AG09309 (cell line): ENCODE data around the gene FOXRED1.
"Not testable (repeated sequence)": the region's sequence is repeated elsewhere in the genome, so short reads cannot be mapped to it uniquely, and the experiment has no call there.

Source experiments
- DNase-seq: peaks from one replicate; pipeline ENCODE4 v3.0.0-alpha.2; 2010; ENCODE audit warnings: low read depth
- H3K4me3 ChIP-seq: 2 replicates; pipeline ENCODE4 v1.5.1; 2011; ENCODE audit warnings: mild to moderate bottlenecking, low read depth, low read length, moderate library complexity; ENCODE audit not compliant: control insufficient read depth
- TF ChIP-seq, protein P1 (sequence below): IDR thresholded peaks from 2 replicates; pipeline ENCODE4 v1.5.1; 2011; ENCODE audit warnings: mild to moderate bottlenecking, low read depth, low read length, inconsistent platforms; ENCODE audit not compliant: insufficient read depth, control insufficient read depth; ENCODE audit errors: missing control alignments

Gene FOXRED1

DNA sequence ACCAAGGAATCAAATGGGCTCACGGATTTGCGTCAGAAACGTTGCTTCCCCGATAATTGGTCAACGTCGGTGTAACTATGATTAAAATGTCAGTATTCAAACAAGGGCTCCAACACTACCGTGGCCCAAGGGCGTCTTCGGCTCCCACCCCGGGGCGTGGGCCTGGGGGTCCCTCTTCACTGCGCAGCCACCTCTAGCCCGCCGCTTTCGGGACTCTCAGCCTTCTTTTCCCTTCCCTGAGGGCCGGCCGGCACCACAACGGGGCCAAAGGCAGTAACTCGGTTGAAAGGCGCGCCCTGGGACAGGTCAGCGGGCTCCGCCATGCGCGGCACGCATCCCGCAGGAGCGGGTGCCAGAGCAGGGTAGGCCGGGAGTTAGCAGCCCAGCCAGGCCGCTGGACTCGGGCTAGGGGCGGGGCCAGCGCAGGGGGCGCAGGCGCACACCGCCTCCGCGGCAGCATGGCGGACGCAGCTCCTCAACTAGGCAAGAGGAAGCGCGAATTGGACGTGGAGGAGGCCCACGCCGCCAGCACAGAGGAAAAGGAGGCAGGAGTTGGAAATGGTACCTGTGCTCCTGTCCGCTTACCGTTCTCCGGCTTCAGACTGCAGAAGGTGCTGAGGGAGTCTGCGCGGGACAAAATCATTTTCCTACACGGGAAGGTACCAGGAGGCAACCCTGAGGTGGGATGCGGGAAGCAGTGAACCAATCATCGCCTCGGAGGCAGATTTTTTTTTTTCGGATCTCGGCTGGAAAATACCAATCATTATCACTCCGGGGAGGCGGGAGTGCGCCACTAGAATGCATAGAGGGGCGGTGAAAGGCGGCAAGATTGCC lies 34.9 kb downstream of the FOXRED1 start, which contains the start of gene DCPS:
TSS of gene DCPS (plus strand) at position 438 of the 834 bp plus-strand sequence. CDS start at position 459, 21 bp downstream.
- TF ChIP-seq, protein P1, sequence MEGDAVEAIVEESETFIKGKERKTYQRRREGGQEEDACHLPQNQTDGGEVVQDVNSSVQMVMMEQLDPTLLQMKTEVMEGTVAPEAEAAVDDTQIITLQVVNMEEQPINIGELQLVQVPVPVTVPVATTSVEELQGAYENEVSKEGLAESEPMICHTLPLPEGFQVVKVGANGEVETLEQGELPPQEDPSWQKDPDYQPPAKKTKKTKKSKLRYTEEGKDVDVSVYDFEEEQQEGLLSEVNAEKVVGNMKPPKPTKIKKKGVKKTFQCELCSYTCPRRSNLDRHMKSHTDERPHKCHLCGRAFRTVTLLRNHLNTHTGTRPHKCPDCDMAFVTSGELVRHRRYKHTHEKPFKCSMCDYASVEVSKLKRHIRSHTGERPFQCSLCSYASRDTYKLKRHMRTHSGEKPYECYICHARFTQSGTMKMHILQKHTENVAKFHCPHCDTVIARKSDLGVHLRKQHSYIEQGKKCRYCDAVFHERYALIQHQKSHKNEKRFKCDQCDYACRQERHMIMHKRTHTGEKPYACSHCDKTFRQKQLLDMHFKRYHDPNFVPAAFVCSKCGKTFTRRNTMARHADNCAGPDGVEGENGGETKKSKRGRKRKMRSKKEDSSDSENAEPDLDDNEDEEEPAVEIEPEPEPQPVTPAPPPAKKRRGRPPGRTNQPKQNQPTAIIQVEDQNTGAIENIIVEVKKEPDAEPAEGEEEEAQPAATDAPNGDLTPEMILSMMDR = no peak
- DNase-seq = peak; percentile 65
- H3K4me3 ChIP-seq = peak within 1 kb of the TSS; percentile 76

DNA sequence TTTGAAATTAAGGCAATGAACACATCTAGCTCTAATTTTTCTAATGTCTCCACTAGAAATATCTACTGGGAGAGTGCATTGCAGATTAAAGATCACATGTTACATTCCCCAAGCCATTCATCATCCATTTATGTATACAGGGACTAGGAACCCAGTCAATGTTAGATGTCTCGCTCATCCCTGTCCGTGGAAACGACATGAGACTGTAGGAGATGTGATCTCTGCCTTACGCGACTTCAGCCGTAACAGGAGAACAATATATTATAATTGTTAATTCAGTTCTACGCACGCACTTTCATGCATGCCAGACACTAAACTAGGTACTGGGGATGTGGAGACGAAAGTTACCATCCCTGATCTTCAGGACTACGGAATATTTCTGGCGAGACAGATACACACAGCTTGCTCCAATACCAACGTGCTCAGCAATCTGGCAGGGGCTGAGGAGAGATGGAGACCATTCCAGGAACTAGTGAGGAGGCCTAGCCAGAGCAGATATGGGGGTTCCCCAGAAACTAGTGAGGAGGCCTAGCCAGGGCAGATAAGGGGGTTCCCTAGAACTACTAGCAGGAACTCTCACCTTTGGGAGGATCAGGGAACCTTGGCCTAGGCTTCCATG lies 35.6 kb downstream of the FOXRED1 start:
- no peak for DNase-seq
- TF ChIP-seq, protein P1 = no peak

DNA sequence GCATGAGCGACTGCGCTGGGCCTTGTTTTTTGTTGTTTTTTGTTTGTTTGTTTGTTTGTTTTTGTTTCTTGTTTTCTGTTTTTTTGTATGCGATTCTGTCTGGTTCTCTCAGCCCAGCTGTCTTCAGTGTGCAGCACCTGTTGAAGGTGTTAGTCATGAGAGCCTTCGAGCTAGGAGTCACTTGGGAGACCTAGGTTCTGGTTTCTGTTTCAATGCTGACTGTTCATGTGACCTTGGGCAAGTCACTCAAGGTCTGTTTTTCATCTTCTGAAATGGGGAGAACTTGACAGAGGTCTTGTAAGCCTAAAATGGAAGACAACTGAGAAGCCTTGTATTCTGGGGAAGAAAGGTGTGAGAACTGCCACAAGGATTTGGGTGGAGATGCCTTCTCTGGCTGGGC lies 36.7 kb downstream of the FOXRED1 start:
- DNase-seq = no peak
- no peak overlapping the region for H3K4me3 ChIP-seq
- TF ChIP-seq, protein P1 = no peak

More for the DNA sequence above, 35.6 kb downstream of the FOXRED1 start:
- peak overlapping the region; percentile 76 for H3K4me3 ChIP-seq

DNA sequence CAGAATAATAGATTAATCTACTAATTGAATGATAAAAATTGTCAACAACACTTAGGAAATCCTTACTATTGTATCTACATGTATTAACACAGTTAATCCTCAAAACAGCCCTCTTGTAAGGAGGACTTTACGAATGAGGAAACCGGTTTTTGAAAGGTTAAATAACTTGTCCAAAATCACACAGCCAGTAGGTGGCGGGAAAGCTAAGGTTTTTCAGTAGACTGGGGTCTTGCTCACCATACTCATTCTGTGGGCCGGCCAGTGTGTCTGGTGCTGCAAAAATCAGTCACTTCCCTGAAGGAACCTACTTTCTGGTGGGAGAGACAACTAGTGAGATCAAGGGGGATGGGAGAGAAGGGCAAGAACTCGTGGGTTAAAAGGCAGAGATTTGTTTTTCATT lies 38.8 kb downstream of the FOXRED1 start:
- TF ChIP-seq, protein P1 = peak; percentile 67
- no peak for DNase-seq
- no peak overlapping the region for H3K4me3 ChIP-seq

DNA sequence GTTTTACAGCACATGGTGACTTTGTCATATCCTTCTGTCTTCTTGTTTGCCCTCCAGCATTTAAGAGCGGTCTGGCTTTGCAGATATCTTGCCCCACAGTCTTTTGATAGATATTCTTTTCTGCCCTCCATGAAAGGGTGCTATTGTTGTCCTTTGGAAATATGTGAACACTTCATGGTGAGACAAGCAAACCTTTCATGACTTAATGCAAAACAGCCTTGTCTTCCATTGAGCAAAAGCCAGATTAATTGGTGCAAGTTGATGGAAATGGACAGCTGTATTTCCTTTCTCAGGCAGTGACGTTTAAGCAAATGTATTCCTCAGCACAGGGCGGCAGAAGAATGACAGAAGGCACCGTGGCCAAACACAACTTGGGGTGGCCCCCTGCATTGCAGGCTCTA lies 39.3 kb downstream of the FOXRED1 start:
- no peak overlapping the region for H3K4me3 ChIP-seq
- TF ChIP-seq, protein P1 = no peak
- DNase-seq = no peak

DNA sequence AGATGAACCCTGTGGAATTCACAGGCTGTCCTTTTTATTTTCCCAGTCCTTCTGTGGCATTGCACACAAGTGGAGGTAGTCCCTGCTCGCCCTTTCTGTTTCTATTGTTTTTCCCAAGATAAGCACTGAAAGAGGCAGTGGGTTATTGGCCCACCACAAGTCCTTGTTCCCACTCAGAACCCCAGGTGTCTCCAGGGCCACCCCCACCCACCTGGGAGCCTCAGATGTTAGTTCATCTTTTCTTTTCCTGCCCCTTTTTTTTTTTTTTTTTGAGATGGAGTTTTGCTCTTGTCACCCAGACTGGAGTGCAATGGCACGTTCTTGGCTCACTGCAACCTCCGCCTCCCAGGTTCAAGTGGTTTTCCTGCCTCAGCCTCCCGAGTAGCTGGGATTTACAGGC lies 39.8 kb downstream of the FOXRED1 start:
- not testable (repeated sequence) for H3K4me3 ChIP-seq, DNase-seq
